HG02840 (cell line): ENCODE results near the gene TRMT1.
"Not testable (repeated sequence)": the region's sequence is repeated elsewhere in the genome, so short reads cannot be mapped to it uniquely, and the experiment has no call there.

Experiments used
- ATAC-seq: cut with Tn5 transposase; IDR thresholded peaks from one replicate; pipeline ENCODE4 v1.9.1; 2021; ENCODE audit warnings: mild to moderate bottlenecking, moderate library complexity, moderate number of reproducible peaks; ENCODE audit not compliant: unreplicated experiment, low FRiP score

Gene TRMT1

DNA sequence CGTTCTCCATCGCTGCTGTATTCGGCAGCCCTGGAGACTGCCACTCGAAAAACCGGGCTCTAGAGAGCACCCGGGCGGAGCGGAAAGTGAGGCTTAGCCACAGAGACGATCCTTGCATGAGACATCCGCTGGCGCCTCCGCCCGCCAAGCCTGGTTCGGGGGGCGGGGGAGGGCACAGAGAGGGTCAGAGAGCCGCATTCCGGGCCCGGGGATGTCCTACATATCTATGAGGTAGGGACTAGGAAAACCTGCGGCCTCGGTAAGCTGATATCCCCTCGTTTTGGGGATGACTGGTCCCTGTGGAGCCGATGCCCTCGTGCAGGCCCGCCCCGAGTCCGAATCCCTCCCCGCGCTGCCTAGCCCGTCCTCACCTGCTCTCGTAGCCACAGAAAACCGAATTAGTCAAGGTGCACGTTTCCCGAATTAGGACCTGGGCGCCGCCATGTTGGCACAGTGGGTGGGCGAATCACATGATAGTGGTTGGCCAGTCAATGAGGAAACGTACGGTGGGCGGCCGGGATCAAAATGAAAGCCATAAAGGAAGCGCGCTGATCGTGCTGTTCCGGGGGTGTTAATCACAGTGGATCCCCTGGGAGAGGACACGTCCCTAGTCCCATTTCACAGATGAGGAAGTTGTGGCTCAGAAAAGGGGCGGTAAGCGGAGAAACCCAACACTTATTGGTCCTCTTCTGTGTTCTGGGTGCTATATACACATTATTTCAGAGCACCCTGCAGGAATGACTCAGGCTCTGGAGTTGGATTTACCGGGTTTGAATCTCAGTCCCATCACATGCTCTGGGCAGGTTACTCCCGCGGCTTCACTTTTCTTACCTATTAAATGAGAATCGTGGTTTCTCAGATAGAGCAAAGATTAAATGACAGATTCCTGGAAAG, at the start of gene TRMT1:
TSS of gene TRMT1 (minus strand) at position 459 of the 894 bp plus-strand sequence. CDS start at position 118, 341 bp downstream.
- ATAC-seq = peak; percentile 60

DNA sequence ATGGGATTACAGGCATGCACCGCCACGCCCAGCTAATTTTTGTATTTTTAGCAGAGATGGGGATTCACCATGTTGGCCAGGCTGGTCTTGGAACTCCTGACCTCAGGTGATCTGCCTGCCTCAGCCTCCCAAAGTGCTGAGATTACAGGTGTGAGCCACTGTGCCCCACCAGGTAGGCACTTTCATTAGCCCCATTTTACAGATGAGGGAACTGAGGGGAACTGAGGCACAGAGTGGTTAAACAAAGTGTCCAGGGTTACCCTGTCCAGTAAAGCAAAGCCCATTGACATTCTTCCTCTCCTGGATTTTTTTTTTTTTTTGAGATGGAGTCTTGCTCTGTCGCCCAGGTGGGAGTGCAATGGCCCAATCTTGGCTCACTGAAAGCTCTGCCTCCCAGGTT, 49.6 kb upstream of the TRMT1 start:
- ATAC-seq = not testable (repeated sequence)

DNA sequence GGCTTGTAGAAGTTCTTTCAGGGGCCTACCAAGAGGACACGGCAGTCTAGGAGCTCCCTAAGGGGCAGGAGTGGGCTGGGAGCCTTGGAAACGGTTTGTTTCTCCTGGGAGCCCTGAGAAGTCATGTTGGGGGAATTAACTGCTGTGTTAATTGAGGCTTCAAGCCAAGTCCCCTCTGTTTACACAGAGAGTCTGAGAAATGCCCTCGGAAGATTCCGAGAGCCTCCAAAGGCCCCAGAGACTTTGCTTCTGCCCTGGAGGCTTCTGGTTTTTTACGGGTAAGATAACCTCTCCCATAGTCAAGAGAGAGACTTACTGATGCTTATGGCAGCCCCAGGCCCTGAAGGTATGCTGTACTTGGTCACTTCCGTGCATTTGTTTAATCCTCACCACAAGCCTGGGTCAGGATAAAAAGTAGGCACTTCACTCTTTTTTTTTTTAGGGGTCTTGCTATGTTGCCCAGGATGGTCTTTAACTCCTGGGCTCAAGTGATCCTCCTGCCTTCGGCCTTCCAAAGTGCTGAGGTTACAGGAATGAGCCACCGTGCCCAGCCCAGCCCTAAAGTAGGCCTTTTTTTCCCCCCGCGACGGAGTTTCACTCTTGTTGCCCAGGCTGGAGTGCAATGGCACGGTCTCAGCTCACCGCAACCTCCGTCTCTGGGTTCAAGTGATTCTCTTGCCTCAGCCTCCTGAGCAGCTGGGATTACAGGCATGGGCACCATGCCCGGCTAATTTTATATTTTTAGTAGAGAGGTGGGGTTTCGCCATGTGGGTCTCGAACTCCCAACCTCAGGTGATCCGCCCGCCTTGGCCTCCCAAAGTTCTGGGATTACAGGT, 48.8 kb upstream of the TRMT1 start:
- no peak for ATAC-seq

DNA sequence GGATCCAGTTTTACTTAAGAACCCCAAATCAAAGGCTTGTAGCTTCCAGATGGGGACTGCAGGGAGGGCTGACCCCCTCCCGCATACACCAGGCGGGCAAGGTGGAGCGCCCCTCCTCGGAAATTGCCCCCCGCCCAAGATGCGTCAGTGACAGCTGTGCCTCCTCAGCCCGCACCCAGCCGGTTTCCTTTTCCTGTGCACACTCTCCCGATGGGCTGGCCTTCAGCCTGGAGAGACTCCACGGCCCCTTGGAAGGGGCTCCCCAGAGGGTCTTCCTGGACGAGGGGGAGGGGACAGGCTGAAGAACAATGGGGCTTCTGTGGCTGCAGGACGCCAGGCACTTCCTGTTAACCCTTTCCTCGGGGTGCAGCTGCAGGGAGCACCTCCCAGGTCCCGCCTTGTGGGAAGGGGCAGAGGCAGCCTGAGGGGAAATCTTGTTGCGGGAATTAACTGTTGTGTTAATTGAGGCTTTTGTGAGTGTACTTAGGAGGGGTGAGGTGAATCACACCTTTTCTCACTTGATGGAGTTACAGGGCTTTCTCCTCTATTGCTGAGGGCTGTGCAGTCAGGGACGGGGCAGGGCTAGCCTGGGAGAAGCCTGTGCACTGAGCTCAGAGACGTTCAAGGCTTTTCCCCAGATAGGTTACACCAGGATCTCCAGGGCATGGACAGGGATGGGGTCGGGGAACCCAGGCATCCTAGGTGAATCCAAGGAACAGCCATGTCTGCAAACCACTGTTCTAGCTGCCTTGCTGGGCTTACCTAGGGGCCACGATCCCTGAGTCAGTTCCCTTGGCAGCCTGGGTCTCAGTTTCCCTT, 48.0 kb upstream of the TRMT1 start:
- no peak for ATAC-seq

DNA sequence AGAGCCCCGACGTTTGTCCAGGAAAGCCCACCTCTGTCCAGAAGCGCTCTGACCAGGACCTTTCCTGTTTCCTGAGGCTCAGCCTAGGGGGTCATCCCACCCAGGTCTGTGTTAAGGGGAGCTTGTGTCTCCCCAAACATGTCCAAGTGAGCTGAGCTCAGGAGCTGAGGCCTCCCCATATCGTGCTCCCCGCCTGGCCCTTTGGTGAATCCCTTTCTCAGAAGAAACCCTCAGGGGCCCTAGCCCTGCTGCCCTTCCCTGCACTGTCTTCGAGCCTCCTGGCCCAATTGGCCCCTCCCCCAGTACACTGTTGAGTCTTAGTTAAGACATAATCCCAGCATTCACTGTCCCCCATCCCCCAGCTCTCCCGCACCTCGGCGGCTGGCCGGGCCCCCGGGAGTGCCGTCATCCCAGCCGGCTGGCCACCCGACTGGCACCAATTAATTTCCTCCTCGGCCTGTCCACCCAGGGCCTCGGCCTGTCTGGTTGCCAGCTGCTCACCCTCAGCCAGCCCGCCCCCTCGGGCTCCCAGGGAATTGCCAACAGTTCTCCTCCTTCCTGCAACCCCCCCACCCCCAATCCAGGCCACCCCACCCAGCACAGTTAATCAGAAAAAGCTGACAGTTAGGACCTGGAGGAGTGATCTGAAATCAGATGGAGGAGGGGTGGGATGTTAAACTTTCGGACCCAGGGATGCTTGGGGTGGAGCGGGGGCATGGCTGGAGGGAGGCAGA, 47.2 kb upstream of the TRMT1 start:
- ATAC-seq = no peak

DNA sequence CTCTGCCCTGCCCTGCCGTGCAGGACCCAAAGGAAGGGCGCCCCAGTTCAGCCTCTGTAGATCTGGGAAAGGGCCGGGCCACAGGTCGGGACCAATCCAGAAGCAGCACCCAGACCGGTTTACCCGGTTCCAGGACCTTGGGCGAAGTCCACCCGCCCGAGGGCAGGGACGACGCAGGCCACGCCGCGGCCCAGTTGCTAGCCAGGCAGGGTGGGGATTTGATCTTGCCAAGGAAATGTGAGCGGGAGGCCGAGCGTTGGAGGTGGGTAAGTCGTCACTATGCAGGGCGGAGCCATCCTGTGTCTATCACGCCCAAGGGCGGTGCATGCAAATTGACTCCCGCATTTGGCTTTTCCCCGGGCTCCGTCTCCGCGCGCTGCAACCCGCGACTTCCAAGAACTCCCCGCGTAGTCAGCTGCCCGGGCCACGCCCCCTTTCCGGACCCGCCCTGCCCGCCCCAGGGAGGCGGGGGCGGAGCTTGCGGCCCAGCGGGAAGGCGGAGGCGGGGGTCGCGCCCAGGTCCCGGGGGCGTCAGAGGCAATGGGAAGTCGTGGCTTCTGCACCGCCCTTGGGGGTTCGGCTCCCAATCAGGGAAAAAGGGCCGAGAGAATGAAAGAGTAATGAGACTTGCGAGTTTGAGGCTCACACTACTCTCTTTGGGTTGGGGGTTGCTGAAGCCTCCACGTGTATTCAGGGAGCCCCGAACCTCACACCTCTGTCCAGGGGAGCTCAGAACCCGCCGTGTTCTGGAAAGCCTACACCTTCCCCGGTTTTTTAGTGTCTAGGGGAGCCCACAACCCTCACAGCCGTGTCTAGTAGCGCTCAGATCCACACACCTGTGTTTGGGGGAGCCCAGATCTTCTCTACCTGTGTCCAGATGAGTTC, 46.4 kb upstream of the TRMT1 start:
- no peak for ATAC-seq

DNA sequence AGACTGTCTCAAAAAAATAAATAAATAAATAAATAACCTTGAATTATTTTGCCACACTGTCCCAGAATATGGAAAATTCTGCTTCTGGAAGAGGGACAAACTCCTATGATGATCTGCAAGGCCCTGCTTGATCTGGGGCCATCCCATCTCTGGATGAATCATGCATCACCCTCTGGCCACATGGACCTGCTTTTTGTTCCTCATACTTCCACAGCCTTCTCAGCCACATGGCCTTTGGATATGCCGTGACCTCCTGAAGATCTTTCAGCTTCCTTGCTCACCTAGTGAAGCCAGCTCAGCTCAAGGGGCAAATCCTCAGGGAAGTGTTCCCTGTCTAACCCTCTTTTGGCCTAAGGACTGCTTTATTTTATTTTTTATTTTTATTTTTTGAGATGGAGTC, 44.0 kb upstream of the TRMT1 start:
- no peak for ATAC-seq

DNA sequence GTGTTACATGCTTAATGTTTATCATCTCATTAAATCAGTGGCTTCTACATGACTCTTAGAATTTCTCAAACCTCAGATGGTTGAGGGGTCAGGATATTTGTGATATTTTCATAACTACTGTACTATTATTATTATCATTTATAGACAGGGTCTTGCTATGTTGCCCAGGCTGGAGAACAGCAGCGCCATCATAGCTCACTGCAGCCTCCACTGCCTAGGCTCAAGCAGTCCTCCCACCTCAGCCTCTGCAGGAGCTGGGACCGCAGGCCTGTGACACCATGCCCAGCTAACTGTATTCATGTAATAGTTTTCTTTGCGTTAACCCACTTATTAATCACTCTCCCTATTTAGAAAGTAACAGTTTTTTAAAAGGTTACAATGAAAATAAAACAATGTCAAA, 43.2 kb upstream of the TRMT1 start:
- no peak for ATAC-seq

DNA sequence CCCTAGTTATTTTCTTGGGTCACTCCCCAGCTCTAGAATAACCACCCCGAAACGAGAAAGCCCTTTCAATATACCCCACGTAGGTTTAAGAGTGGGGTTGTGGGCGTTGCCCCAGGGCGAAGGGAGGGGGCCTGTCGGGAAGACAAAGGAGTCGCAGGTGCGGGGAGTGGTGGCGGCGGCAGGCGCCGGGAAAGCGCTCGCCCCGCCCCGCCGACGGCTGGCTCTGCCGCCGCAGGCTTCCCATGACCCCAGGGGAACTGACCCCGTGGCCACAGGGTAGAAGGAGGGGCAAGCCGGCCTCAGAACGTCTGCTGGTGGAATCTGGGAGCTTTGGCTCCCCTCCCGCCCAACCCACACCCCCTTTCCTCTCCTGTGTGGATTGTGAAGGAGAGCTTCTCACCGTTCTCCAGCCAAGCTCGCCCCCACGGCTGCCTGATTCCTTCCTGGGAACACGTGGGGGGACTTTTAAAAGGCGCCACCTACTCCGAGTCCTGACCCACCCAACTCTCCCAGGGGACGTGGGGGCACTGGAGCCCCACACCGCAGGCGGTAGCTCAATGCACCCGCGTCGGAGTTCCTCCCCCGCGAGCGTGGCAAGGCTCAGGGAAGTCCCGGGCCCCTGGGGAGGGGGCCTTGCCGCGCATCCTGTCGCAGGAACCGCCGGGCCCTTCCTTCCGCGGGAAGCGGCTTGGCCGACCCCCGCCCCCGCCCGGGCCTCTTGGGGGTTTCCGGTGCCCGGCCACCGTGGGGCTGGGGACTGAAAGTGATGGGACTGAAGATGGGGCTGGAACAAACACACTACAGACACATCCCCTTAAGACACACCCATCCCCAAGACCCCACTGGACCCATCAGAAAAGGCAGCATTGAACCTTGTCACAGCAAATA, 39.2 kb upstream of the TRMT1 start:
- no peak for ATAC-seq

DNA sequence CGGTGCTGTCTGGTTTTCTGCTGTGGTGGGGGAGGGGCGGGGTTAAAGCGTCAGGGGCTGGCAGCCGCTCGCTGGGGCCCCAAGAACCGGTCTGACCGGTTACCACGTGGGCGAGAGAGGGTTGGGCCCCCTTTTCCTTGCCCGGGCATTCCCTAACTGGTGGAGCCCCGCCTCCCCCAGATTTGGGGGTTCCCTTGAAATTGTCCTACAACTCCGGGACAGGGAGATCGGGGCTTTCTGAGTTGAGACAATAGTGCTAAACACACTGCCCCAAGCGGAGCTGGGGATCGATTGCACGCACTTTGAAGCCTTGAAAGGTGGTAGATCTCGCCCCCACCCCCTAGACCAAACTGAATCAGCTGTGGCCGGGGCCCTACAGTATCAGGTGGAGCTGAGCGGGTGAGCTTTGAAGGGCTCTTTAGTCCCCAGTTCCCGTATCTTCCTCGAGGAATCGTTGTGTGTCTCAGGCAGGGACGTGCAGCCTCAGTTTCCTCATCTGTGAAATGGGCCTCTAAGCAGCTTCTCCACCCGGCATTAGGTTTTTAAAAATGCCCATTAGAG, 38.5 kb upstream of the TRMT1 start:
- ATAC-seq = no peak

DNA sequence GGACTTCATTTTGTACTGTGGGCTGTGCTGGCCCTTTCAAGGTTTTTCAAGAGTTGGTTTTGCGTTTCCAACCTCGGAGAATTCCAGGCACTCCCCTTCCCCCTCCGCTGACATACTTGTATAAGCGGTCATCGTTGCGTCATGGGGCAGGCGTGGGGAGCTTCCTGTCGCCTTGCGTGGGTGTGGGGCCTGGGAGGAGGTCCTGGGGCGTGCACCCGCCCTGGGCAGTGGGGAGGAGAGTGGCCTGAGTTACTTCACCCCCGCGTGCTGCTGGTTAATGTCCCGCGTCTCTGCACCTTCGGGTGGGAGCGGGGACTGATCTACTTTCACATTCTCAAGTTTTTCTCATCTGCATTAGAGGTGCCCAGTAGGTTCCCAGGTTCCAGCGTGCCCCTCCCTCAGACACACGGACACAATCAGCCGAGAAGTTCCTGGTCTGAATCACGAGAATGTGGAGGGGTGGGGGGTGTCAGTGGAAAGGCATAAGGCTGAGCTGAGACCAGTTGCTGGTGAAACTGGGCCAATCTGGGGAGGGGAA, 37.8 kb upstream of the TRMT1 start:
- ATAC-seq = no peak

DNA sequence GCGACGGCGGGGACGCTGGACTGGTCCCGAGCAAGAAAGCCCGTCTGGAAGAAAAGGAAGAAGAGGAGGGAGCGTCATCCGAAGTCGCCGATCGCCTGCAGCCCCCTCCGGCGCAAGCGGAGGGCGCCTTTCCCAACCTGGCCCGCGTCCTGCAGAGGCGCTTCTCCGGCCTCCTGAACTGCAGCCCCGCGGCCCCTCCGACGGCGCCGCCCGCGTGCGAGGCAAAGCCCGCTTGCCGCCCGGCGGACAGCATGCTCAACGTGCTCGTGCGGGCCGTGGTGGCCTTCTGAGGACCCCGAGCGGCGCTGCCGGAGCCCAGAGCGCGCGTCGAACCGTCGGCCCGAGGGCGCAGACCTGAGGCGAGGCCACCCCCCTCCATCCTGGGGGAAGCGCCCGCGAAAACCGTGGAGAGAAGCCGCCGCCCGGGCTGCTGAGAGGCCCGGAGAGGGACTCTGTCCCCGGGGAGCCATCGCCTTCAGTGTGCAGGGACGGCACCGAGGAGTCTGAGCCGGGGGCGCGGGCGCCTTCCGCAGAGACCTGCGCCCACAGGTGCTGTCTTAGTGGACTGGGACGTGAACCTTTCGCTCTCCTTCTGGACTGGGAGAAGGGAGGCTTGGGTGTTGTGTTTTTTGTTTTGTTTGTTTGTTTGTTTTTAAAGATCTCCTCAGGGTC, 37.2 kb upstream of the TRMT1 start:
- no peak for ATAC-seq

DNA sequence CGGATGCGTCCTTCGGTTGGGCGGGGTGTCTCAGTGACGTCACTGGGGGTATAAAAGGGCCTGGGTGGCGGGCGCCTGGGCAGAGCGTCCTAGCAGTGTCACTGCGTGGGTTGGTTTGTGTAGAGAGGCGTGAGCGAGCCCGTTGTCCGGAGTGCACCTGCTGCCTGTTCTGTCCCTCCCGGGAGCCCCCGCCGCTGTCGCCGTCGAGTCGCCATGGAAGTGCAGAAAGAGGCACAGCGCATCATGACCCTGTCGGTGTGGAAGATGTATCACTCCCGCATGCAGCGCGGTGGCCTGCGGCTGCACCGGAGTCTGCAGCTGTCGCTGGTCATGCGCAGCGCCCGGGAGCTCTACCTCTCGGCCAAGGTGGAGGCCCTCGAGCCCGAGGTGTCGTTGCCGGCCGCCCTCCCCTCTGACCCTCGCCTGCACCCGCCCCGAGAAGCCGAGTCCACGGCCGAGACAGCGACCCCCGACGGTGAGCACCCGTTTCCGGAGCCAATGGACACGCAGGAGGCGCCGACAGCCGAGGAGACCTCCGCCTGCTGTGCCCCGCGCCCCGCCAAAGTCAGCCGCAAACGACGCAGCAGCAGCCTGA, 36.5 kb upstream of the TRMT1 start:
- peak; percentile 25 for ATAC-seq

DNA sequence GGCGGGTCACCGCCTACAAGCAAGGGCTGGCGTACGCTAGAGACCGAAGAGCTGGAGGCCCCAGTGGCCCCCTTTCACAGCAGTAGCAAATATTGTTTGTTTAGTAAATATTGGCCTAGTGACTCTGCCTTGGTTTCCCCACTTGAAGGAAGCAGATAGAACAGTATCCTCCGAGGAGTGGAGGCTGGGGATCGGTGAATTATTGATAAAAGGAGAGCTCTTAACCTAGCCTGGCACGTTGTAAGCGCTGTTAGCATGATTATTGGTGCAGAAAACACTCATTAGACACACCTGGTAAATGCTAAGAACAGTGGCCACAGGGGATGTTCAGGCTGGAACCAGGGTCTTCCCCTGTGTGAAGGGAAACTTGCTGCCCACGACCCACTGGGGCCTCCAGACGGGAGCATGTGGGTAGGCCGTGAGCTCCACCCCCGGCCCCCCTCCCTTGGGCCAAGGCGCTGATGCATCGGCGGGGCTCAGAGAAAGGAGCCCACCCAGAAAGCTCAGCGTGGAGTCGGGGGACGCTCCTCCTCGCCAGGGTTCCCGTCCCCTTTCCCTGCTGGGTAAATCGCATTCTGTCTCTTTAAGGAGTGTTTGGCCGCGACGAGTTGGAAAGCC, 35.9 kb upstream of the TRMT1 start:
- peak; percentile 2 for ATAC-seq

DNA sequence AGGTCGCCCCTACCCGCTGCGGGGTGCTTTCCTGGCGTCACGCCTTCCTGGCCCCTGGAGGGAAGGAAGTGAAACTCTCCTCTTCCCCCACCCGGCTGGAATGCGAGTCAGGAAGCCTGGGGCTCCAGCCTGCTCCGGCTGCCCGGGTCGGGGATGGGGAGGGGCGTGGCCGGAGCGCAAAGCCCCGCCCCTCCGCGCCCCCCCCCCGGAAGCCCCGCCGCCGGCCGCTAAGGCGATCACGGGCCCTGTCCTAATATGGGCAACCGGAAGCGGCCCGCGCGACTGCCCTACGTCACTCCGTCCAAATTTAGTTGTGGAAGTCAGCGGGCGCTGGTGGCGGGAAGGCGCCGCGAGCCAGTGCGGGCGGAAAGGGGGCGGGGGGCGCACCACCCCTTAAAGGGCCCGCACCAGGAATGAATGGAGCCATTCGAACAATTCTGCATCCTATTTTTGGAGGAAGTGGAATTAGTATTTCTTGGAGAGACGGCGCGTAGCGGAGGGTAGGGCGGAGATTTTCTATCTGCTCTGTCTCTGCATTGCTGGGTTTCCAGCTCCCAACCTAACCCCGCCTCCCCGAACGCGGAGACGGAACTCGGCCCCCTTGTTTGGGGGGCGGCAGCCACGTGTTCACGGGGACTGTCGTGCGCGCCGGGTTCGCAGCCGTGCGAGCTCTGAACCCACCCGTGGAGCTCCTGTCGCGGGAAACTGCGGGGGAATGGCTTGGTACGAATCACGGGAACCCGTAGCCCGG, 35.2 kb upstream of the TRMT1 start:
- peak; percentile 40 for ATAC-seq
